Upper lobe of left lung (tissue), 4 donors: ENCODE data around the gene ERLIN1.

Experiments used
- CTCF ChIP-seq, 6 experiments: fragments of 450-650 bp in 4 of 6; fragments of 200-600 bp in 2 of 6; sonication (generic) in 2 of 6; IDR thresholded peaks; one replicate each; pipeline ENCODE4 v1.5.1; 2016 to 2019; ENCODE audit warnings: antibody characterized with exemption in 6 of 6
- POLR2A ChIP-seq, 4 donors: fragments of 450-650 bp; IDR thresholded peaks; one replicate each; pipeline ENCODE4 v1.5.1; 2016 to 2017; ENCODE audit warnings: antibody characterized with exemption in 4 of 4, mild to moderate bottlenecking in 2 of 4

- TF ChIP-seq POLR2A (IDR thresholded peaks at IDR 0.05): no peak
- TF ChIP-seq CTCF (IDR thresholded peaks at IDR 0.05): no peak
Measured at GRCh38 chr10:100103581-100103980, 82.2 kb downstream of the ERLIN1 start.
